ENCODE data around the gene NFYB.
"Not testable (repeated sequence)": the region's sequence is repeated elsewhere in the genome, so short reads cannot be mapped to it uniquely, and the experiment has no call there.

Gene NFYB

GRCh38 chr12:104115587-104115975 lies 22.4 kb downstream of the NFYB start:
- no peak for TF ChIP-seq CTCF (conservative IDR thresholded peaks at IDR 0.05)
- no peak overlapping the region for H3K27ac ChIP-seq

GRCh38 chr12:104114834-104115586 lies 23.0 kb downstream of the NFYB start:
- H3K27ac ChIP-seq = not testable (repeated sequence)

- TF ChIP-seq CTCF (conservative IDR thresholded peaks at IDR 0.05) = peak; percentile 66
- no peak overlapping the region for H3K27ac ChIP-seq
These were observed 28.4 kb downstream of the NFYB start for GRCh38 chr12:104109446-104110271.

- peak; percentile 98 for TF ChIP-seq CTCF (conservative IDR thresholded peaks at IDR 0.05)
- peak overlapping the region; percentile 21; the same call in 1 of the 2 replicates for H3K27ac ChIP-seq
These were observed 29.1 kb downstream of the NFYB start for GRCh38 chr12:104108755-104109445.

GRCh38 chr12:104106965-104107364 lies 31.0 kb downstream of the NFYB start:
- TF ChIP-seq CTCF (conservative IDR thresholded peaks at IDR 0.05) = no peak
- no peak overlapping the region for H3K27ac ChIP-seq

- no peak for TF ChIP-seq CTCF (conservative IDR thresholded peaks at IDR 0.05)
- no peak overlapping the region for H3K27ac ChIP-seq
These were observed 32.5 kb downstream of the NFYB start for GRCh38 chr12:104105461-104105860.

- peak overlapping the region; percentile 47 for H3K27ac ChIP-seq
- TF ChIP-seq CTCF (conservative IDR thresholded peaks at IDR 0.05) = no peak
These were observed 40.1 kb downstream of the NFYB start for GRCh38 chr12:104097954-104098353.
